ENCODE data around the gene SKI.

DNA sequence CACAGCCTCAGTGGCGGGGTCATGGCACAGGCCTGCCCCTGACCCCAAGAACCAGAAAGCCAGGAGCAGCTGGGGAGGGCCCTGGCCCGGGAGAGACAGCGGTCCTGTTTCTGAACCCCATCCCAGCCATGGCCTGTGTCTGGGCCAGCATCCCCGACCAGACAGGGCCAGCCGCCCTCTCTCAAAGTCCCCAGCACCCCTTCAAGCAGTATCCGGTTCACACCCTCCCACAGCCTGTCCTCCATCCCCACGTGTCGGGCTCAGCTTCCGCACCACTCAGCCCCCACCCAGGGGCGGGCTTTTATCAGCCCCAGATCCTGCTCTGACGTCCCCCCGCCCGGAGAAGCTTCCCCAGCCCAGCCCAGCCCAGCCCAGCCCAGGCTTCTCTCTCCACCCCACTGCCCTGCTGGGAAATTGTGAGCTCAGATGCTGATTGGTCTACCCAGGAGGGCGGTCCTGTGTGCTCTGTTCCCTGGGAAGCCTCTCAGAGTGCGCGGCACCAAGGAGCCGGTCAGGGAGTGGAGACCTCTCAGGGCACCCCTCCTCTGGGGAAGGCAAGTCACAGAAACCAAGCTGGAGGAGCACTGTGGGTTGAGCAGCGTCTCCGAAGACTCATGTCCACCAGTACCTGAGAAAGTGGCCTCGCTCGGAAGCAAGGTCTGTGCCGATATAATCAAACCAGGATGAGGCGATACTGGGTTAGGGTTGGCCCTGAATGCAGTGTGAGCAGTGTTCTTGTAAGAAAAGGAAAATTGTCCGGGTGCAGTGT lies 28.9 kb upstream of the SKI start:
- TF ChIP-seq, protein P1, sequence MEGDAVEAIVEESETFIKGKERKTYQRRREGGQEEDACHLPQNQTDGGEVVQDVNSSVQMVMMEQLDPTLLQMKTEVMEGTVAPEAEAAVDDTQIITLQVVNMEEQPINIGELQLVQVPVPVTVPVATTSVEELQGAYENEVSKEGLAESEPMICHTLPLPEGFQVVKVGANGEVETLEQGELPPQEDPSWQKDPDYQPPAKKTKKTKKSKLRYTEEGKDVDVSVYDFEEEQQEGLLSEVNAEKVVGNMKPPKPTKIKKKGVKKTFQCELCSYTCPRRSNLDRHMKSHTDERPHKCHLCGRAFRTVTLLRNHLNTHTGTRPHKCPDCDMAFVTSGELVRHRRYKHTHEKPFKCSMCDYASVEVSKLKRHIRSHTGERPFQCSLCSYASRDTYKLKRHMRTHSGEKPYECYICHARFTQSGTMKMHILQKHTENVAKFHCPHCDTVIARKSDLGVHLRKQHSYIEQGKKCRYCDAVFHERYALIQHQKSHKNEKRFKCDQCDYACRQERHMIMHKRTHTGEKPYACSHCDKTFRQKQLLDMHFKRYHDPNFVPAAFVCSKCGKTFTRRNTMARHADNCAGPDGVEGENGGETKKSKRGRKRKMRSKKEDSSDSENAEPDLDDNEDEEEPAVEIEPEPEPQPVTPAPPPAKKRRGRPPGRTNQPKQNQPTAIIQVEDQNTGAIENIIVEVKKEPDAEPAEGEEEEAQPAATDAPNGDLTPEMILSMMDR (conservative IDR thresholded peaks at IDR 0.05 in 1 of 2, IDR thresholded peaks at IDR 0.05 in 1 of 2; ENCODE audit: low read depth in 1 of 2, low read length in 2 of 2), result peak in 1 of 2 donors; percentile 23
- TF ChIP-seq EZH2 (IDR thresholded peaks at IDR 0.05; ENCODE audit: low read length, missing control alignments), result no peak
